22Rv1 (cell line): ENCODE data around the gene PARD3.

Experiments
- ZFX ChIP-seq: fragments of 450-650 bp; IDR thresholded peaks from 2 replicates; pipeline ENCODE4 v1.6.1; 2017; ENCODE audit warnings: antibody characterized with exemption, borderline replicate concordance
- TF ChIP-seq, protein P1 (sequence below): fragments of 450-650 bp; IDR thresholded peaks from 2 replicates; pipeline ENCODE4 v1.5.1; 2017; ENCODE audit warnings: mild to moderate bottlenecking

- TF ChIP-seq, protein P1, sequence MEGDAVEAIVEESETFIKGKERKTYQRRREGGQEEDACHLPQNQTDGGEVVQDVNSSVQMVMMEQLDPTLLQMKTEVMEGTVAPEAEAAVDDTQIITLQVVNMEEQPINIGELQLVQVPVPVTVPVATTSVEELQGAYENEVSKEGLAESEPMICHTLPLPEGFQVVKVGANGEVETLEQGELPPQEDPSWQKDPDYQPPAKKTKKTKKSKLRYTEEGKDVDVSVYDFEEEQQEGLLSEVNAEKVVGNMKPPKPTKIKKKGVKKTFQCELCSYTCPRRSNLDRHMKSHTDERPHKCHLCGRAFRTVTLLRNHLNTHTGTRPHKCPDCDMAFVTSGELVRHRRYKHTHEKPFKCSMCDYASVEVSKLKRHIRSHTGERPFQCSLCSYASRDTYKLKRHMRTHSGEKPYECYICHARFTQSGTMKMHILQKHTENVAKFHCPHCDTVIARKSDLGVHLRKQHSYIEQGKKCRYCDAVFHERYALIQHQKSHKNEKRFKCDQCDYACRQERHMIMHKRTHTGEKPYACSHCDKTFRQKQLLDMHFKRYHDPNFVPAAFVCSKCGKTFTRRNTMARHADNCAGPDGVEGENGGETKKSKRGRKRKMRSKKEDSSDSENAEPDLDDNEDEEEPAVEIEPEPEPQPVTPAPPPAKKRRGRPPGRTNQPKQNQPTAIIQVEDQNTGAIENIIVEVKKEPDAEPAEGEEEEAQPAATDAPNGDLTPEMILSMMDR: no peak
- no peak for TF ChIP-seq ZFX
Measured at GRCh38 chr10:34748357-34748756, 66.7 kb downstream of the PARD3 start.
